NCI-H2107 treated with DMSO at 0.1 percent for 48 hours (cell line): Measurements from ENCODE around the gene STAT5B.
"Not testable (repeated sequence)": the region's sequence is repeated elsewhere in the genome, so short reads cannot be mapped to it uniquely, and the experiment has no call there.

Experiments
- DNase-seq: peaks from one replicate; lab custom pipeline; 2025; ENCODE audit not compliant: unreplicated experiment; lab: John Stamatoyannopoulos, UW

STAT5B gene

DNA sequence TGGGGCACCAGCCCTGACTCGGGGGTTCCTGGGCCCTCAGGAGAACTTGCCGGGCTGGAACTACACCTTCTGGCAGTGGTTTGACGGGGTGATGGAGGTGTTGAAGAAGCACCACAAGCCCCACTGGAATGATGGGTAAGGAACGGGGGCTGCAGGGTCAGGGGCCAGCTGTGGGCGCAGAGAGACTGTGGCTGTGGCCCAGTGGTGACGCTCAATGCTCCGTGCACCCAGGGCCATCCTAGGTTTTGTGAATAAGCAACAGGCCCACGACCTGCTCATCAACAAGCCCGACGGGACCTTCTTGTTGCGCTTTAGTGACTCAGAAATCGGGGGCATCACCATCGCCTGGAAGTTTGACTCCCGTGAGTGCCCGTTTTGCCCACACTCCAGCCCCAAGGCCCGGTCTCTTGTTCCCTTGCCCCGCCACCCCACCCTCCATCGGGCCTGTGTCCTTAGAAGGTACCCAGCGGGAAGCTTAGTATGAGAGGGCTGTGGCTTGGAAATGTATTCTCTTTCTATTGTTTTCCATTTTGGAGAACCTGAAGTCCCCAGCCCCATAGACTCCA, 31.3 kb upstream of the STAT5B start:
- DNase-seq, result no peak

GRCh38 chr17:42306385-42306667, 30.1 kb upstream of the STAT5B start:
- DNase-seq, result no peak

- DNase-seq, result no peak
Measured at GRCh38 chr17:42305543-42306384, 29.6 kb upstream of the STAT5B start.

- not testable (repeated sequence) for DNase-seq
Measured at GRCh38 chr17:42305031-42305330, 28.8 kb upstream of the STAT5B start.

DNA sequence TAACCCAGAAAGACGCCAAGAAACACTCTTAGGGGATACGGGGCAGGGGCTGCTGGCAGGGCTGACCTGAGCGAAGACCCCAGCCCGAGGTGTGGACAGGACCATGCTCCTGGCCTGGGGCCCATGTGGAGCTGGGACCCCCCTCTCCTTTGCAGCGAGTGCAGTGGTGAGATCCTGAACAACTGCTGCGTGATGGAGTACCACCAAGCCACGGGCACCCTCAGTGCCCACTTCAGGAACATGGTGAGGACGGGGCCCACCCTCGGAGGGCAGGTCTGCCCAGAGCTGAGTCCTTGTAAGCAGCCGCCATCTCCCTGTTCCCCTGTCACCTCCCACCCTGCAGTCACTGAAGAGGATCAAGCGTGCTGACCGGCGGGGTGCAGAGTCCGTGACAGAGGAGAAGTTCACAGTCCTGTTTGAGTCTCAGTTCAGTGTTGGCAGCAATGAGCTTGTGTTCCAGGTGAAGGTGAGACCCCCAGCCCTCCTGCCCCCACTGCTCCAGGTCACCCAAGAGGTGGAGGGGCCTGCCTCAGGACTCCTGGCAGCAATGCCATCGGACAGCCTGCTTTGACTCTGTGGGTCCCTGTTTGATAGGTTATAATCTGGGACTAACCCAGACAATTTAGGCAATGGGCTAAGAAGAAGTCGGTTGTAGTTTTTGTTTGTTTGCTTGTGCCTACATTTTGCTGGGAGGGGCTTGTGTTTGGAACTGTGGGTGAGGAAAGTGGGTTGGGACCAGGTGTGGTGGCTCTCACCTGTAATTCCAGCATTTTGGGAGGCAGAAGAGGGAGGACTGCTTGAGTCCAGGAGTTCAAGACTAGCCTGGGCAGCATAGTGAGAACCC, 28.2 kb upstream of the STAT5B start:
- DNase-seq, result no peak

DNA sequence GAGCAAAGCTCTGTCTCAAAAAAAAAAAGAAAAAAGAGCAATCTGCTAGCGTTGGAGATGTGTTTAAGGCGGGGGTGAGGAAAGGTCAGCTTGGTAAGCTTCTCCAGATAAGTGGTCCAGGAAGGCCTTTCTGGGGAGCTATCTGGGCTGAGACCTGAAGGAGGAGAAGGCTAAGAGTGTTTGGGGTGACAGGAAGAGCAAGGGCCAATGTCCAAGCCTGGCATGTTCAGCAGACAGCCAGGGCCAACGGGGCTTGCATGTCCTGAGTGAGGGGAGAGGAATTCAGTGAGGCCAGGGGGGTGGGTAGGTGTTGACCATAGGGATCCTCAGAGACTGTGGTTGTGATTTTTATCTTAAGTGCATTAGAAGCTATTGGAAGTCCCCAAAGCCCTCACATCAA, 27.5 kb upstream of the STAT5B start:
- no peak for DNase-seq

- no peak for DNase-seq
Measured at GRCh38 chr17:42301022-42301421, 24.8 kb upstream of the STAT5B start.

- DNase-seq, result not testable (repeated sequence)
Measured at GRCh38 chr17:42299913-42300312, 23.7 kb upstream of the STAT5B start.

DNA sequence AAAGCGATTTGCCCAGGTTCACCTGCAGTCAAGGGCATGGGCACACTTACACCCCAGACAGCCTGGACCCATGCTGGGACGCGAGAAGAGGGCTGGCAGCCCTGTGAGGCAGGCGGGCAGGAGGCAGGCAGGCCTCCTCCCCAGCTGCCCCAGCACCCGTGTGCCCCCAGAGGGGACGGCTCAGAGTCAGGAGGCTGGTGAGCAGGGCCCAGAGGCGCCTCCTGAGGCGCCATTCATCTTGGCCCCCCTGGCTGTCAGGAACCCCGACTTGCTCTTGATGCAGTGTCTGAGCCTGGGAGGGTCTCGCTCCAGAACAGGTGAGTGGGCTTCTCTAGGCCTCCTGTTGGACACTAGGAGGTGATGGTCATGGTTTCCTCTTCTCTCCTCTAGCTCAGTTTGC, 23.2 kb upstream of the STAT5B start:
- DNase-seq, result not testable (repeated sequence)

- DNase-seq, result not testable (repeated sequence)
Measured at GRCh38 chr17:42297775-42298174, 21.6 kb upstream of the STAT5B start.

- DNase-seq, result no peak
Measured at GRCh38 chr17:42296012-42296411, 19.8 kb upstream of the STAT5B start.

GRCh38 chr17:42294469-42295398, 18.5 kb upstream of the STAT5B start:
- no peak for DNase-seq

GRCh38 chr17:42291129-42291528, 14.9 kb upstream of the STAT5B start:
- no peak for DNase-seq

DNA sequence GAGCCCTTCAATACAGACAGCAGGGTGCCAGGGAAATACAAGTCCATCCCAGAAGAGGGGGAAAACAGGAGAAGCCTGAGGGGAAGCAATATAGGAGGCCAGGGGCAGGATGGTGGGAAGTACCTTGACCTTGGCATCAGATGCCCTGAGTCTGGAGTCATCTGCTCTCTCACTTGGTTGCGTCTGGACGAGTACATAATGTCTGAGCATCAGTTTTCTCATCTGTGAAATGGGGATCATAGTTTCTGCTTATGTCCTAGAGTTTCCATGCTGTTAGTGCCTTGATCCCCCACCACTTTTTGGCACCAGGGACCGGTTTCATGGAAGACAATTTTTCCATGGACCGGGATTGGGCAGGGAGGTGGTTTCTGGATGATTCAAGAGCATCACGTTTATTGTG, 14.4 kb upstream of the STAT5B start:
- DNase-seq, result no peak

DNA sequence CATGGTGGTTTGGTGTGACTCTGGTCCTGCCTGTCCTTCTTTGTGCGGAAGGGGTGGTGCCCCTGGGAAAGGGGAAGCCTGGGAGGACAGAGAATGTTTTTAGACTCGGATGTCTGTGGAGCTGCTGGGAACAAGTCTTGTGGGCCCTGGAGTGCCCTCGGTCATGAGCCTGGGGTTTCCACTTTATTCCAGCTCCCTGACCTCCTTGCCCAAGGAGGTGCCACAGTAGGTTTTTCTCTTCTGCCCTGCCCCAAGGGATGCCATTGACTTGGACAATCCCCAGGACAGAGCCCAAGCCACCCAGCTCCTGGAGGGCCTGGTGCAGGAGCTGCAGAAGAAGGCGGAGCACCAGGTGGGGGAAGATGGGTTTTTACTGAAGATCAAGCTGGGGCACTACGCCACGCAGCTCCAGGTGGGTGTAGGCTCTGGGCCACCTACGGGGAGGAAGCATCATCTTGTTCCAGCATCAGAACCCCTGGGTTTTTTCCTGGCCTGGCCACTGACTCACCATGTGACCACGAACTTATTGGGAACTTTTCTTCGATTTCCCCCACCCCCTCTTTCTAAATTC, 13.5 kb upstream of the STAT5B start:
- DNase-seq, result no peak

- no peak for DNase-seq
Measured at GRCh38 chr17:42288803-42289610, 12.8 kb upstream of the STAT5B start.

DNA sequence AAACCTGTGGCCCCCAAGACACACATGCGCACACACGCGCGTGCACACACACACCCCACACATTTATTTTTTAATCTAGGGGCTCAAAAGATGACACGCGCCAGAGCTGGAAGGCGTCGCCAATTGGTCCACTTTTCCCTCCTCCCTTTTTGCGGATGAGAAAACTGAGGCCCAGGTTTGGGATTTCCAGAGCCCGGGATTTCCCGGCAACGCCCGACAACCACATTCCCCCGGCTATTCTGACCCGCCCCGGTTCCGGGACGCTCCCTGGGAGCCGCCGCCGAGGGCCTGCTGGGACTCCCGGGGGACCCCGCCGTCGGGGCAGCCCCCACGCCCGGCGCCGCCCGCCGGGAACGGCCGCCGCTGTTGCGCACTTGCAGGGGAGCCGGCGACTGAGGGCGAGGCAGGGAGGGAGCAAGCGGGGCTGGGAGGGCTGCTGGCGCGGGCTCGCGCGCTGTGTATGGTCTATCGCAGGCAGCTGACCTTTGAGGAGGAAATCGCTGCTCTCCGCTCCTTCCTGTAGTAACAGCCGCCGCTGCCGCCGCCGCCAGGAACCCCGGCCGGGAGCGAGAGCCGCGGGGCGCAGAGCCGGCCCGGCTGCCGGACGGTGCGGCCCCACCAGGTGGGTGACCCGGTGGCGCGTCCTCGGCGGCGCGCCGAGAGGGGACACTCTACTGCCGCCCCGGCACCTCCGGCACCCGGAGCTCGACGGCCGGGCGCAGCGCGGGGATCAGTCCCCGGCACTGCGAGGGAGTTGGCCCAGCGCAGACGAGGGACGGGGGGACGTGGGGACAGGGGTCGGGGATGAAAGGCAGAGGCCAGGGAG, 12.0 kb upstream of the STAT5B start, which contains the start of gene STAT5A:
Gene STAT5A (plus strand): TSS at position 522 of the 826 bp plus-strand sequence. CDS start 914 bp downstream, outside the sequence.
- DNase-seq, result no peak

GRCh38 chr17:42287305-42287976, 11.2 kb upstream of the STAT5B start:
- no peak for DNase-seq
